GM12892 (cell line): Measurements from ENCODE around the gene RBPMS2.

ENCODE experiments used
- DNase-seq: peaks from one replicate; pipeline ENCODE4 v3.0.0; 2011; ENCODE audit not compliant: insufficient read length
- FAIRE-seq: peaks from 2 replicates; lab custom pipeline; 2011; peaks lifted over from hg19 to GRCh38; lab: Jason Lieb, UNC
- POLR2A ChIP-seq: IDR thresholded peaks from 2 replicates; pipeline ENCODE4 v1.6.1; 2011; ENCODE audit warnings: low read depth, low read length, control low read depth
- POLR2AphosphoS5 ChIP-seq: IDR thresholded peaks from 2 replicates; pipeline ENCODE4 v1.6.1; 2011; ENCODE audit warnings: low read depth, low read length, control low read depth
- TAF1 ChIP-seq: IDR thresholded peaks from 2 replicates; pipeline ENCODE4 v1.6.1; 2011; ENCODE audit warnings: low read depth, mild to moderate bottlenecking, control low read depth, low read length, borderline replicate concordance

Gene RBPMS2

DNA sequence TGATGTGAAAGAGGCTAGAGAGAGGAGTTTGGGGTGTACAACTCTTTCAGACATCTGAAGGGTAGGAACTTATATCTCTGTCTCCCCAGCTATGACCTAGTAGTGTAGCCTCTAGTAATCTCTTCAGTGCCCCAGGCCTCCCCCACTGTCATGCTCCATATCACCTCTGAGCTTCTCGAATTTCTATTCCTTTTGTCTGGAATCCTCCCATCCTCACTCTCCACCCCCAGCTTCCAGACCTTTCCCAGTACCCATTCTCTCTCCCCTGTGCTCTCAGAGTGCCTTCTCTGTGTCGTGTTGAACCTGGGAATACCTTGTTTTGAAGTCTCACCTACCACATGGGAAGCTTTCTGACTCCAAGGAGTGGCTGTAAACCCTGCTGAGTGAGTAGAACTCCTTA is 3.6 kb upstream of the RBPMS2 start:
- DNase-seq (no peak), FAIRE-seq (no peak)
- TF ChIP-seq TAF1: no peak
- TF ChIP-seq POLR2AphosphoS5: no peak
- no peak for TF ChIP-seq POLR2A

DNA sequence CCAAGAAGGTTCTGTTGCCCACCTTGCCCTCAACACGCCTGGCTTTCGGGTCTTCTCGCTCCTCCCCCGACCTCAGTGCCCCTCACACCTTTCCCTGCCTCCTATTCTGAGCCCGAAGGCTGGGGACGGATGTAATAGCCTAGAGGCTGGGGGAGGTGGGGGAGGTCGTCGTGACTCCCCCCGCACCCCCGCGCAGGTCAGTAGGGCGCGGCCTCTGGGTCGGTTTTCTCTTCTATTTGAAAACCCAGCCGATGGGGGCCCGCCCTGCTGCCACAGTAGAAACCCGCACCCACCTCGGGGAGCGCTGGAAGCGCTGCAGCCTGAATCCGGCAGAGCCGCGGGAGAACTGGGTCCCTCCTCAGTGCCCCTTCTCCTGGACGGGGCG is 1.0 kb upstream of the RBPMS2 start:
- FAIRE-seq: no peak

DNA sequence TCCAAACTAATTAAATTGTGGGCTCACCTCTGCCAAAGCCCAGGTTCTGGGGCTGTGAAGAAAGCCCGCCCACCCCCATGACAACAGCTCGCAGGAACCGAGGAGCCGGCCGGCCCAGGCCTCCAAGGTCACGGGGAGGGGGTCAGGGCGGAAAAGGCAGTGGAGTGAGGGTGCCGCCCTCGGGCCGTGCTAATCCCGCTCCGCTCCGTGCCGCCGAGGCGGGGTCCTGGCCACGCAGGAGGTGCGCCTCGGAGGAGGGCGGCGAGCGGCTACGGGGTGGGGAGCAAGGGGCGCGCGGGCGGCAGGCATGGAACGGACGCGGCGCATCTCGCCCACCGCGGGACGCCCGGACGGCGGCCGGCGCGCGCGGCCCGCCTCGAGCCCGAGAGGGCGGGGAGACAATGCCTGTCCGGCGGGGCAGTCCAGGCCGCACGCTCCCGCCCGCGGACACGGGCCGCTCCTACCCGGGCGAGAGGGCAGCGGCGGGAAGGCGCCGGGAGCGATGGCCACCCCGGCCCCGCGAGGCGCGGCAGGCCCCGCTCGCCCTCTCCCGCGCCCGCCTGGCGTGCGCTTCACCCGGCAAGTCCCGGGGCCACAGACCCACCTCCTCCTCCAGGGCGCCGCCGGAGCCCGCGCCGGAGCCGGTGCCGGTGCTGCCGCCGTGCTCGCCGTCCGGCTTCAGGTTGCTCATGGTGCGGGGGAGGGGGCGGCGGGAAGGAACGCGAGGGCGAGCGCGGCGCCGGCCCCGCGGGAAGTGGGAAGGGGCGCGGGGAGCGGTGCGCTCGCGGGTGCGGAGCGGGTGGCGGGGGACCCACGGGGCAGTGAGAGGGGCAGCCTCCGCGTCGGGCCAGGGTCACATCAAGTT is 528 bp downstream of the RBPMS2 start:
- FAIRE-seq: no peak
- no peak for DNase-seq
- TF ChIP-seq POLR2A (no peak), POLR2AphosphoS5 (no peak), TAF1 (no peak)

More for the DNA sequence above, 1.0 kb upstream of the RBPMS2 start:
- TF ChIP-seq POLR2AphosphoS5 (no peak), POLR2A (no peak), TAF1 (no peak)
- DNase-seq: no peak

DNA sequence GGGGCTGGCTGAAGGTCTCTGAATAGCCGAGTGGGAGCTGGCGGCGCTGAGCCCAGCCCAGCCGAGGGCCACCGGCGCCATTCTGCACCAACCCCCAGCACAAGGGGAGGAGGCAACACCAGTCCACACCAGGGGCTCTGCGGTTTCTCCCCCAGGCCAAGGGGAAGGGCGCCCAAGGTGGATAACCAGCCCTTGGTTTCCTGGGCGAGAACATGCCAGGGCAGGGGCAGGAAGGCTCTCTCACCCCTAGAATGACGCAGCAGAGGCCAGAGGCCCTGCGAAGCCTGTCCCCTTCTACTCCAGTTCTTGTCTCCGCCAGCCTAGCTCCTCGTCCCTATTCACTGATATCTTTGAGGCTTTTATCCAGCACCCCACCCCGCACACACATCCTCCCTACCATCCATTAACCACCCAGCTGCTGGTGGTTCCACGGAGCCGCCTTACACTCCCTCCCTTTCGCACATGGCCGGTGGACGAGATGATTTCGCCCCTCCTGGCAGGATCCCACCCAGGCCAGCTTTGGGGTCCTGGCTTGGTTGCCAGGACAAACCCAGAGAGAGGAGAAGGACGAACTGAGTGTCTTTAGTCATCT is 1.3 kb downstream of the RBPMS2 start:
- DNase-seq (no peak), FAIRE-seq (no peak)
- TF ChIP-seq POLR2A (no peak), POLR2AphosphoS5 (no peak), TAF1 (no peak)

DNA sequence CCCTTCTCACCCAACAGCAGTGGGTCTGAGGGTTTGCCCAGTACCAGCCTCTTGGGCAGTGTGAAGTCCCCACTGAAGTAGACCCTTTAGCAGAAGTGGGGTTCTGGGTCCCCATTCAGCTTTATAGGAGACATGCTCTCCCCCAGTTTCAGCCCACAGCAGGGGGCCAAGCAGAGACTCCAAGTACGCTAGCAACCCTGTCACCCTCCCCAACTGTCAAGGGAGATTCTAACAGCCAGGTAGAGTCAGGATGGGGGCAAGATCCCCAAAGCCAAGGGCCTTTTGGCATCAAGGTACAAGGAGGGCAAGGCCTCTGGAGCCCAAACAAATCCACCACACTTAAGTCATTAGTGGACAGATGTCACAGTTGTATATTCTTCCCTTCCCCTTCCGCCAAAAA is 1.8 kb downstream of the RBPMS2 start:
- FAIRE-seq (no peak), DNase-seq (no peak)
- no peak for TF ChIP-seq TAF1
- TF ChIP-seq POLR2A: no peak
- no peak for TF ChIP-seq POLR2AphosphoS5

DNA sequence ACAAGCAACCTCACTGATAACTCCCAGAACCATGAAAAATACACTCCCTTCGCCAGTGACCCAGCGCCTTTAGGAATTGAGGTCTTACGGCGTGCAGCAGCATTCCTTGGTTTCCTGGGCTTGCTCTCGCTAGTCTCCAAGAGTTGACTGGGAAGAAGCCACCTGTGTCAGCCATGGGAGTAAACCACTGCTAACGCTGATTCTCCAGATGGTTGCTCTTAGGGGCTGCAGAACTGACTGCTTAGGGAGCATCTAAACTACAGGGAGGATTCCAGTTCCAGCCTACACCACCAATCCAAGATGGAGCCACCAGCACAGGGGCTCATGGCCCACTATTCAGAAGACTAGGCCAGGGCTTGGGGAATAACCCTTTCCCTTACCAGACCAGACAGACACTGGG is 2.4 kb downstream of the RBPMS2 start:
- DNase-seq: no peak
- no peak for TF ChIP-seq POLR2A
- no peak for FAIRE-seq

DNA sequence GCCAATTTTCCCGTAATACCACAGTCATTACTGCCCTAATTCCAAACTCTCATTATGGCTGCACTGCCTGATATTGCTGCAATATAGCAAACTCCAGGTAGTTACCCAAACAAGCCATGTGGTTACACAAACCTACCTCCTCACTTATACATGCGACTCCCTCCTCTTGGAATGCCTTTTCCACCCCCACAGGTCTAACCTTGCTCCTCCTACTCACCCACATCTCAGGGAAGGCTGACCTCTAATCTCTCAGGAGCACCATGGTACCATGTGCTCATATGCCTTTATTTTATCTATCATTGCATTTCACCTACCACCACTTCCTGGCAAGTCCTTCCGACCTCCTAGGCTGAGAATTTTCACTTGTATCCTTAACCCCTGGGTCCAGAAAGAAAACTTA is 2.9 kb downstream of the RBPMS2 start:
- DNase-seq: no peak
- no peak for FAIRE-seq
- TF ChIP-seq TAF1: no peak
- no peak for TF ChIP-seq POLR2A

DNA sequence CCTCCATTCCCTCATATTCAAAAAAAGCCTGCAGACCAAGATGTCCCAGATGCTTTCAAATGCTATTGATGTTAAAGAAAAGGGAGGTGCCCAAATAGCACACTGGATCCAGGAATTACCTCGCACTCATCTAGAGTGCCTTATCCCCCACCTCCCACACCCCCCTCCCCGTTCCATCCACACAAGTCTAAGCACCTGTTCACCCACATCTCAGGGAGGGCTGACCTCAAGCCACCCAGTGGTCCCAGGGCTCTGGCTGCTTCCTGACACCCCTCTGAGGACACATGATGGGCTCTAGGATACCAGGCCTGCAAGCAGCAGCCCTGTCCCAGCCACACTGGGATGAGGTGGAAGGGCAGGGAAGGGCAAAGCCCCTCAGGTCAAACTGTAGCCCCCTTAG is 4.8 kb downstream of the RBPMS2 start:
- FAIRE-seq (no peak), DNase-seq (no peak)
- TF ChIP-seq POLR2AphosphoS5: no peak

DNA sequence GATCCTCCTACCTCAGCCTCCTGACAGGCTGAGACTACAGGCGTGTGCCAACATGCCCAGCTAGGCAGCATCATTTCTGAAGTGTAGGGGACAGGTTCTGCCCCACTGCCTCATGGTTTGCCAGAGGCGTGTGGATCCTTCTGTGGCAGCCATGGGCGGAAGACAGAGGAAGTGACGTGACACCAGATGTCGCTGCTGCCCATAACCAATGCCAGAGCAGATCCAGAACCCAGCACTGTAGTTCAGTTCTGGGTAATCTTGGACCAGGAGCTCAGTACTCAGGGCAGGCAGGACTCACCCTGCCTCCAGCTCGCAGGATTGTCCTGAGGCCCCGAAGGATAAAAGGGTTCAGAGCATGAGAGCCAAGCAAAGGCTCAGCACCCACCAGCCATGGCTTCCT is 8.2 kb downstream of the RBPMS2 start:
- DNase-seq (no peak), FAIRE-seq (no peak)
- TF ChIP-seq POLR2A: no peak
- TF ChIP-seq POLR2AphosphoS5: no peak
- no peak for TF ChIP-seq TAF1

DNA sequence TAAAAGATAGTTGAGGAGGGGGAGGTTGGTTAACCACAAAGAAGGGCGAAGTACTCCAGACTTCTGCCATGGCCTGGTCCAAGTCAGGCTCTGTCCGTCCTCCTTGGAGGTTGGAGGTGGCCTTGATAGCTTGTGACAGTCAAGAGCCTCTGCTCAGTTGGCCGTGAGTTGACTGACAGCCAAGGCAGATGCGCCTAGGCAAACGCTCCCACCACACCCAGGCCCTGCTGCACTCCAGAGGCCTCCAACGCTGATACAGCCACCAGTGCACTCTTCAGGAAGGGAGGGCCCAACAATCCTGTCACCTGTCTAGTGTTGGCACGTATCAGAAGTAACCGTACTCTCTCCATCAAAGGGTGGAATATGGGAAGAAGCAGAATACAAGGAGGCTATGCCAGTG is 9.3 kb downstream of the RBPMS2 start:
- TF ChIP-seq TAF1 (no peak), POLR2AphosphoS5 (no peak)
- FAIRE-seq: no peak

DNA sequence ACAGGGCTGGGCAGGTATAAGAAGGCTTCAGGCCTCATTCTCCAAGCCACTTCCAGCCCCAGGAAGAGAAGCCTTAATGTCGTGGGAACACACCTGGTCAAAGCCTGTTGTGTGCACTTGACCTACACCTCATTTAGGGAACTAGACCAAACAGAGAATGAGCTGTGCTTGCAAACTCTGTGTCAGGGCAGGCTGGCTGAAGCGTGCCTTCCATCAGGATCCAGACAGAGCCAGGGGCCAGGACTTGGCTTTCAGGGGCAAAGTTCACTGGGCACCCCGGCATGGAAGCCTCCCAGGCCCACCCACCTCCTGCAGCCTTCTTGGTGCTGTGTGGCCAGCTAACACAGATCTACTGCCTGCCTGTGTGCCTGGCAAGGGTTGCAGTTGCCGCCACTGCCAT is 11.5 kb downstream of the RBPMS2 start:
- FAIRE-seq (no peak), DNase-seq (no peak)
- TF ChIP-seq POLR2A (no peak), POLR2AphosphoS5 (no peak), TAF1 (no peak)

More for the DNA sequence above, 9.3 kb downstream of the RBPMS2 start:
- no peak for DNase-seq

DNA sequence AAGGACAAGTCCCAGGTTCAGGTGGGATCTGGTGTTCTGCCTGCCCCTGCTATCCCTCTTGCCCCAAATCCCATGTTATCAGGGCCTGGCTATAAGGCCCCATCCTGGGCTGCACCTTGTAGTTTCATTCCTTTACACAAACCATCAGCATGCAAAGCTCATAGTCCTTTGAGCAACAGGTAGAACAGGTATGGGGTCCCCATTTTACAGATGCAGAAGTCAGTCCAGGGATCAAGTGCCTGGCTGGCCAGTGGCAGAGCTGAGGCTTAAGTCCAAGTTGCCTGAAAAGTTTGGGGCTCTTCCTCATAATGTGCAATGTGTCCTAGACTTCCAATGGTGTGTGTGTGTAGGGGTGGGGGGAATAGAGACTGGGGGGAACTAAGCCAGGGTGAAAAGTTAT is 11.9 kb downstream of the RBPMS2 start:
- FAIRE-seq: no peak
- DNase-seq: no peak

DNA sequence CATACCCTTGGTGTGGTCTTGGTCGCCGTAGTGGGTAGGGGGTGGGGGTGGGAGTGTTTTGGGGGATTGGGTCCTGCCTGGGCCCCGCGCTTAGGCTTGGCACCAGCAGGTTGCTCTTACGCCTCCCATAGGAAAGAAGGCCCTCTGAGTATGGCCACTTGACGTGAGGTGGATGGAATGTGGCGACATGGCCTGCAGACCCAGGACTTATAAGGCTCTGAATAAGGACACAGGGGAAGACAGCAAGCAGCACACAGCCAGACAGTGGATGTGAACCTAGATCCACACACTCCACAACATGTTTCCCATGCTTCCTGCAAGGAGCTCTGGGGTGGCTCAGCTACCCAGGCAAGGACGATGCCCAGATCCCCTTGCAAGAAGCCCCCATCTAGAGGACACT is 12.4 kb downstream of the RBPMS2 start:
- FAIRE-seq (no peak), DNase-seq (no peak)
- no peak for TF ChIP-seq POLR2A
- TF ChIP-seq POLR2AphosphoS5: no peak
- no peak for TF ChIP-seq TAF1

More for the DNA sequence above, 11.9 kb downstream of the RBPMS2 start:
- TF ChIP-seq TAF1 (no peak), POLR2AphosphoS5 (no peak), POLR2A (no peak)
